ENCODE results near the gene GALNT2.

The GALNT2 gene

GRCh38 chr1:230105754-230106625, 39.0 kb downstream of the GALNT2 start:
- TF ChIP-seq SIN3A (IDR thresholded peaks at IDR 0.05; ENCODE audit: borderline replicate concordance, insufficient read depth, low read length) (no peak), TAF1 (IDR thresholded peaks at IDR 0.05; ENCODE audit: borderline replicate concordance, insufficient read depth, low read length) (no peak), FOXP2 (optimal IDR thresholded peaks at IDR 0.05; ENCODE audit: borderline replicate concordance, extremely low read depth, extremely low read length, insufficient read depth) (no peak), REST (IDR thresholded peaks at IDR 0.05; ENCODE audit: insufficient read depth in 1 of 2, low read depth in 2 of 2, low read length in 2 of 2) (no peak)

DNA sequence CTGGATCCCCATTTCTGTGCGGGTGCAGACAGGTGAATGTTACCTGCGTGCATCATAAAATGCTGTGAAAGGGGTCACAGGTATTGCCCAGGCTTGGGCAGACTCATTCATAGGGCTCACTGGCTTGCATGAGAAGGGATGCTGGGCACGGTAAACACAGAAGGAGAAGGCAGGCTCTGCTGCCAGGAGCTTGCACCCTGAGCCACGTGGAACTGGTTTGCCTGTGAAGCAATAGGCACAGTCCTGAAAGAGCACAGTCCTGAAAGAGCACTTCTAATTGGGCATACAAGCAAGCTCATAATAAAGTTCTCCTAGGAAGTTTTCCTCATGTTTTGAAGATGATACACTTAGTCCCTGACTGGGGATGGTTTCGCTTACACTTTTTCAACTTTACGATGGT, 40.9 kb downstream of the GALNT2 start:
- no peak for TF ChIP-seq REST (IDR thresholded peaks at IDR 0.05; ENCODE audit: insufficient read depth in 1 of 2, low read depth in 2 of 2, low read length in 2 of 2)
- no peak for TF ChIP-seq SIN3A (IDR thresholded peaks at IDR 0.05; ENCODE audit: borderline replicate concordance, insufficient read depth, low read length)
- no peak for TF ChIP-seq TAF1 (IDR thresholded peaks at IDR 0.05; ENCODE audit: borderline replicate concordance, insufficient read depth, low read length)
- no peak for TF ChIP-seq POLR2AphosphoS5 (IDR thresholded peaks at IDR 0.05; ENCODE audit: low read depth, low read length)

DNA sequence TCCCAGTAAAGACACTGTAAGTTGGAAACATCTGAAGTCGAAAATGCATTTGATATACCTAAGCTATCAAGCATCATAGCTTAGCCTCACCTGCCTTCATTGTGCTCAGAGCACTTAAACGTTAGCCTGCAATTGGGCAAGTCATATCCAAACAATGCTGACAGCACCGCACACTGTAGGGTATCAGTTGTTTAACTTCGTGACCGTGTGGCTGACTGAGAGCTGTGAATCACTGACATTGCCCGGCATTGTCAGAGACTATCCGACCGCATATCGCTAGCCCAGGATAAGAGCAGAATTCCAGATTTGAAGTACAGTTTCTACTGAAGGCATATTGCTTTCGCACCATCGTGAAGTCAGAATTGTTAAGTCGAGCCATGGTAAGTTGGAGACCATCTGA, 41.5 kb downstream of the GALNT2 start:
- no peak for TF ChIP-seq FOXP2 (optimal IDR thresholded peaks at IDR 0.05; ENCODE audit: borderline replicate concordance, extremely low read depth, extremely low read length, insufficient read depth)
- TF ChIP-seq REST (IDR thresholded peaks at IDR 0.05; ENCODE audit: insufficient read depth in 1 of 2, low read depth in 2 of 2, low read length in 2 of 2), result no peak
- no peak for TF ChIP-seq TAF1 (IDR thresholded peaks at IDR 0.05; ENCODE audit: borderline replicate concordance, insufficient read depth, low read length)
- no peak for TF ChIP-seq POLR2AphosphoS5 (IDR thresholded peaks at IDR 0.05; ENCODE audit: low read depth, low read length)
- TF ChIP-seq SIN3A (IDR thresholded peaks at IDR 0.05; ENCODE audit: borderline replicate concordance, insufficient read depth, low read length), result no peak

- no peak for TF ChIP-seq FOXP2 (optimal IDR thresholded peaks at IDR 0.05; ENCODE audit: borderline replicate concordance, extremely low read depth, extremely low read length, insufficient read depth)
- no peak for TF ChIP-seq POLR2AphosphoS5 (IDR thresholded peaks at IDR 0.05; ENCODE audit: low read depth, low read length)
- TF ChIP-seq SIN3A (IDR thresholded peaks at IDR 0.05; ENCODE audit: borderline replicate concordance, insufficient read depth, low read length), result no peak
- no peak for TF ChIP-seq REST (IDR thresholded peaks at IDR 0.05; ENCODE audit: insufficient read depth in 1 of 2, low read depth in 2 of 2, low read length in 2 of 2)
- no peak for TF ChIP-seq TAF1 (IDR thresholded peaks at IDR 0.05; ENCODE audit: borderline replicate concordance, insufficient read depth, low read length)
Observed at GRCh38 chr1:230109066-230109465, 42.0 kb downstream of the GALNT2 start.
